ENCODE data around the gene BCAS1. TPM values are rescaled to one million over a fixed set of nuclear protein-coding genes. Genes with fewer than 3 reads are reported as not detected.

Gene BCAS1
- total RNA-seq, 1 donor from 2014 or later, result not detected

DNA sequence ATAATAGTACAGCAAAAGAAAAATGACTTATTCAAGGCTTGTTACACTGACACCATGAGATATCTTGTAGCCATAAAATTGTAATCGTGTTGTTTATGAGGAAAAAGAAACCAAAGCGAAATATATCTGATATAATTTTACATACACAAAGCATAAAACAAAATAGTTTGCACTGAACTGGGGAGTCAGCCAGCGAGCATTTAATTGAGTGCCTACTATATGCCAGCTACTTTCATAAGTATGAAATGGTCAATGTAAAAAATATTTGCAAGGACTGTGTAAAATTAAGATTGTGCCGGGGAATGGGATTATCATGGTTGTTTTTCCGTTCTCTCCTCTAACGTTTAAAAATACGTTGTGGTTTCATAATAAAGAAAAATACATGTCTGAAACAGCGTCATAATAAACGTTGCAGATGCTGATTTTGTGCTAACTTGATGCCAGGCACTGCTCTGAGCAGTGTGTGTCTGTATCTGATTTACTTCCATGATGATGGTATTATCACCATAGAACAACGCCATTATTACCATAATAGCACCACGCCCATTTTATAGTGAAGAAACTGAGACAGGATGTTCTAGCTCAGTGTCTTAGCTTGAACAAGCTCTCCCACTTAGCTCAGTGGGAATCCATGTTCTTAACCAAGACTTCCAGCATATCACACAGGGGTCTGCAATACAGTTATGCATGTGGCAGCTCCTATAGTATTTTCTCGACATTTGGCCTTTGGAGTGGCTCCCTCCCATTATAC is 144.6 kb downstream of the BCAS1 start:
- no peak for FAIRE-seq

DNA sequence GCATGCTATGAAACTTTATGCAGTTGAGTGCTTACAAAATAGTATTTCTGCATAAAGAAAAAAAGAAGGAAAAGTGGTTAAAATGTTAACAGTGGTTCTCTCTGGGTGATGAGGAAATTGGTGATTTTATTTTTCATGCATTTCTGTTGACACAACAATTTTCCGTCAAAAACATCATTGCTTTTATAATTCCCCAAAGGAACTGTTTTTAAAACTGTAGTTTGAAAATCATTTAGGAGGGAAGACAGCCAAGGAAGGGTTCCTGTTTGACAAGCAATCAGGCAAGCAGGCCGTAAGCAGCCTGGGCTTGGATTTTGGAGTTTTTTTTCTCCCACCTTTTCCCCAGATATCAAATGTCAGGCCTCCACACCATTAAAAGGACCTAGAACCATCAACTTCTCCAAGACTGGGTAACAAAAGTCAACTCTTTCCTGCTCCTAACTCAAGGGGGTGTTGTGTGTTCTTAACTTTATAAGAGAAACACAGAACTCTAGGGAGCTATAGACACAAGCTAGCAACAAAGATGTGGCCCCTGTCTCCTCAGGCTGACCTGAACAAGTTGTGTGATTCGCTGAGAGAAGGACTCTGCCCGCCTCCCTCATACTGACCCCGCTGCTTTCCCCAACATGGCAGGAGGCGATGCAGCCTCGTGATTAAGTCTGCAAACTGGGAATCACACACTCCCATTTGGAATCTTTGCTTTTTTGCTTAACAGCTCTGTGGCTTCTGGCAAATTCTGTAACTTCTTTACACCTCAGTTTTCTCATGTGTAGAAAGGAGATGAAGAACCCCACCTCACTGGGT is 146.6 kb downstream of the BCAS1 start:
- FAIRE-seq (no peak), DNase-seq (ENCODE audit: low read depth) (no peak)
- Histone ChIP-seq H3K36me3 (ENCODE audit: control insufficient read depth, insufficient read depth, low read length) (no peaks in the 10 kb centered on the region), H3K27me3 (ENCODE audit: control insufficient read depth, insufficient read depth, low read length) (no peaks in the 10 kb centered on the region), H3K4me3 (ENCODE audit: low read depth, low read length) (no peak overlapping the region)
- TF ChIP-seq CTCF (IDR thresholded peaks at IDR 0.05; ENCODE audit: insufficient read depth, low read length, severe bottlenecking), result no peak

More for the DNA sequence above, 144.6 kb downstream of the BCAS1 start:
- H3K36me3 ChIP-seq (ENCODE audit: control insufficient read depth, insufficient read depth, low read length), result no peaks in the 10 kb centered on the region
- peak; percentile 59 for DNase-seq (ENCODE audit: low read depth)
- no peak for TF ChIP-seq CTCF (IDR thresholded peaks at IDR 0.05; ENCODE audit: insufficient read depth, low read length, severe bottlenecking)
- no peaks in the 10 kb centered on the region for H3K27me3 ChIP-seq (ENCODE audit: control insufficient read depth, insufficient read depth, low read length)
- H3K4me3 ChIP-seq (ENCODE audit: low read depth, low read length), result no peak overlapping the region

DNA sequence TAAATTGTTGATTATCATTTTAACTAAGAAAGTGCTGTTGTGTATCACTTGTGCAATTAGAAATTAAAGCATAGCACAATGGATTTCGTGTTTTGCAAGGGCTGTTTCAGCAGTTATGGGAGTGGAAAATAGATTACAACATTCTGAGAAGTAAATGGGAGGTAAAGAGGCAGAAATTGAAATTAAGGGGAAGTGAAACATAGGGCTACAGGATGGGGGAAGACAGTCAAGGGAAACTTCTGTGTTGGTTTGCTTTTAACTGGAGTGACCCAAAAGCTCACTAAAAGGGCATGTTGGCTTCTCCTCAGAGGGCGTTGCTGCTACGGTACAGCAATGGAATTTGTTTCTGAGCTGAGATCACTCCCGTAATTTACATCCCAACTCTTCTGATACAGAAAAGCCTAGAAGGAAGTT is 147.5 kb downstream of the BCAS1 start:
- H3K36me3 ChIP-seq (ENCODE audit: control insufficient read depth, insufficient read depth, low read length), result no peaks in the 10 kb centered on the region
- DNase-seq (ENCODE audit: low read depth), result peak; percentile 37
- no peaks in the 10 kb centered on the region for H3K27me3 ChIP-seq (ENCODE audit: control insufficient read depth, insufficient read depth, low read length)
- FAIRE-seq, result no peak
- TF ChIP-seq CTCF (IDR thresholded peaks at IDR 0.05; ENCODE audit: insufficient read depth, low read length, severe bottlenecking), result no peak
- no peak overlapping the region for H3K4me3 ChIP-seq (ENCODE audit: low read depth, low read length)

- Histone ChIP-seq H3K4me3 (ENCODE audit: low read depth, low read length) (no peak overlapping the region), H3K36me3 (ENCODE audit: control insufficient read depth, insufficient read depth, low read length) (no peaks in the 10 kb centered on the region), H3K27me3 (ENCODE audit: control insufficient read depth, insufficient read depth, low read length) (no peaks in the 10 kb centered on the region)
- no peak for TF ChIP-seq CTCF (IDR thresholded peaks at IDR 0.05; ENCODE audit: insufficient read depth, low read length, severe bottlenecking)
- DNase-seq (ENCODE audit: low read depth) (no peak), FAIRE-seq (no peak)
Measured at GRCh38 chr20:53921443-53921973, 148.9 kb downstream of the BCAS1 start.

DNA sequence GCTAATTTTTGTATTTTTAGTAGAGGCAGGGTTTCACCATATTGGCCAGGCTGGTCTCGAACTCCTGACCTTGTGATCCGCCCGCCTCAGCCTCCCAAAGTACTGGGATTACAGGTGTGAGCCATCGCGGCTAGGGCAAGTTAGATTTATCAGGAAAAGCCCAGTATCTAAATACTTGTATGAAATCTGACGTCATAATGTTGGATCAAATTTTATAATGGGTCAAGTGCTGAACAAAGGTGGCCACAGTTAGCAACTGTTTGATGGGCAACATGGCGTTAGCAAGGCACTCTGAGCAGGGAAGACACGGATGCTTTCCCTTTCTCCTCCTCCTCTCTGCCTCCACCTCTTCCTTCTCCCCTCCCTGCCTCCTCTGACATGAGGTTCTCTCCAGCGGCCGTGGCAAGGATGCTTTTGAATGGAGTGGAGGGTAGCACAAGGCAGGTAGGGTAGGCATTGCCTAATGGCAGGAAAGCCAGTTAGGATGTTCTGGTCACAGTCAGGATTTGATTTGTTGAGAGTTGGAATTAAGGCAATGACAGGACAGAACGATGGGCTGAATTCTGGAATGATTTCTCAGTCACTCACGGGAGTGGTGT is 149.6 kb downstream of the BCAS1 start:
- Histone ChIP-seq H3K36me3 (ENCODE audit: control insufficient read depth, insufficient read depth, low read length) (no peaks in the 10 kb centered on the region), H3K27me3 (ENCODE audit: control insufficient read depth, insufficient read depth, low read length) (no peaks in the 10 kb centered on the region), H3K4me3 (ENCODE audit: low read depth, low read length) (no peak overlapping the region)
- FAIRE-seq (no peak), DNase-seq (ENCODE audit: low read depth) (no peak)
- no peak for TF ChIP-seq CTCF (IDR thresholded peaks at IDR 0.05; ENCODE audit: insufficient read depth, low read length, severe bottlenecking)

Data from bronchial epithelial cell (primary cell).